ENCODE data around the gene NHERF1.

The NHERF1 gene

DNA sequence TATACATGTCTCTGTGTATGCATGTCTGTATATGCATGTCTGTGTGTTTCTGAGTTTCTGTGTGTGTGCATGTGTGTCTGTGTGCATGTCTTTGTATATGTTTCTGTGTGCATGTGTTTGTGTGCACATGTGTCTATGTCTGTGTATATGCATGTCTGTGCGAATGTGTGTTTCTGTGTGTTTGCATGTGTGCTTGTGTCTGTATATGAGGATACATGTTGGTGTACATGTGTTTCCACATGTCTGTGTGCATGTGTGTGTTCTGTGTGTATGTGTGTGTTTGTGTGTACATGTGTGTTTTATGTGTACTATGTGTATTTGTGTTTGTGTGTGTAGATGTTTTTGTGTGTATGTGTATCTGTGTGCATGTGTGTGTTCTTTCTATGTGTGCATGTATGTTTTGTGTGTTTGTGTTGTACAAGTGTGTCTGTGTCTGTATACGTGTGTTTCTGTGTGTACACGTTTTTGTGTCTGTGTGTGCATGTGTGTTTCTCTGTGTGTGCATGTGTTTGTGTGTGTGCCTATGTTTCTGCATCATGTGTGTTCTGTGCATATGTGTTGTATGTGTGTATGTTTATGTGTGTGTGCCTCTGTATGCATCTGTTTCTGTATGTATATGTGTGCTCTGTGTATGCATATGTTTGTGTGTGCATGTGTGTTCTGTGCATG is 20.3 kb upstream of the NHERF1 start:
- TF ChIP-seq, protein P1, sequence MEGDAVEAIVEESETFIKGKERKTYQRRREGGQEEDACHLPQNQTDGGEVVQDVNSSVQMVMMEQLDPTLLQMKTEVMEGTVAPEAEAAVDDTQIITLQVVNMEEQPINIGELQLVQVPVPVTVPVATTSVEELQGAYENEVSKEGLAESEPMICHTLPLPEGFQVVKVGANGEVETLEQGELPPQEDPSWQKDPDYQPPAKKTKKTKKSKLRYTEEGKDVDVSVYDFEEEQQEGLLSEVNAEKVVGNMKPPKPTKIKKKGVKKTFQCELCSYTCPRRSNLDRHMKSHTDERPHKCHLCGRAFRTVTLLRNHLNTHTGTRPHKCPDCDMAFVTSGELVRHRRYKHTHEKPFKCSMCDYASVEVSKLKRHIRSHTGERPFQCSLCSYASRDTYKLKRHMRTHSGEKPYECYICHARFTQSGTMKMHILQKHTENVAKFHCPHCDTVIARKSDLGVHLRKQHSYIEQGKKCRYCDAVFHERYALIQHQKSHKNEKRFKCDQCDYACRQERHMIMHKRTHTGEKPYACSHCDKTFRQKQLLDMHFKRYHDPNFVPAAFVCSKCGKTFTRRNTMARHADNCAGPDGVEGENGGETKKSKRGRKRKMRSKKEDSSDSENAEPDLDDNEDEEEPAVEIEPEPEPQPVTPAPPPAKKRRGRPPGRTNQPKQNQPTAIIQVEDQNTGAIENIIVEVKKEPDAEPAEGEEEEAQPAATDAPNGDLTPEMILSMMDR (IDR thresholded peaks at IDR 0.05; ENCODE audit: poor library complexity, severe bottlenecking), result no peak

DNA sequence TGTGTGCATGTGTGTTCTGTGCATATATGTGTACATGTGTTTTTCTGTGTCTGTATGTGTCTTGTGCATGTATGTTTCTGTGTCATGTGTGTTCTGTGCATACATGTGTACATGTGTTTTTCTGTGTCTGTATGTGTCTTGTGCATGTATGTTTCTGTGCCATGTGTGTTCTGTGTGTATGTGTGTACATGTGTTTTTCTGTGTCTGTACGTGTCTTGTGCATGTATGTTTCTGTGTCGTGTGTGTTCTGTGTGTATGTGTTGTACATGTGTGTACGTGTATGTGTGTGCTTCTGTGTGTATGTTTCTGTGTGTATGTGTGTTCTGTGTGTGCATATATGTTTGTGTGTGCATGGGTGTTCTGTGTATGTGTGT is 19.7 kb upstream of the NHERF1 start:
- no peak for ATAC-seq (ENCODE audit: low read depth)
- DNase-seq (ENCODE audit: low spot score), result no peak
- Histone ChIP-seq H3K27me3 (ENCODE audit: insufficient read depth, poor library complexity, severe bottlenecking) (no peaks in the 10 kb centered on the region), H3K4me3 (ENCODE audit: severe bottlenecking) (no peak overlapping the region), H3K9me3 (ENCODE audit: severe bottlenecking) (no peaks in the 10 kb centered on the region), H3K36me3 (ENCODE audit: low read depth) (no peaks in the 10 kb centered on the region), H3K4me1 (ENCODE audit: insufficient read depth, poor library complexity, severe bottlenecking) (no peaks in the 10 kb centered on the region), H3K27ac (ENCODE audit: poor library complexity, severe bottlenecking) (no peak overlapping the region)
- TF ChIP-seq, protein P1 (IDR thresholded peaks at IDR 0.05; ENCODE audit: poor library complexity, severe bottlenecking), result no peak

More for the DNA sequence above, 20.3 kb upstream of the NHERF1 start:
- no peaks in the 10 kb centered on the region for H3K27me3 ChIP-seq (ENCODE audit: insufficient read depth, poor library complexity, severe bottlenecking)
- H3K27ac ChIP-seq (ENCODE audit: poor library complexity, severe bottlenecking), result no peak overlapping the region
- ATAC-seq (ENCODE audit: low read depth), result no peak
- H3K4me1 ChIP-seq (ENCODE audit: insufficient read depth, poor library complexity, severe bottlenecking), result no peaks in the 10 kb centered on the region
- H3K36me3 ChIP-seq (ENCODE audit: low read depth), result no peaks in the 10 kb centered on the region
- no peak for DNase-seq (ENCODE audit: low spot score)
- no peaks in the 10 kb centered on the region for H3K9me3 ChIP-seq (ENCODE audit: severe bottlenecking)
- no peak overlapping the region for H3K4me3 ChIP-seq (ENCODE audit: severe bottlenecking)

DNA sequence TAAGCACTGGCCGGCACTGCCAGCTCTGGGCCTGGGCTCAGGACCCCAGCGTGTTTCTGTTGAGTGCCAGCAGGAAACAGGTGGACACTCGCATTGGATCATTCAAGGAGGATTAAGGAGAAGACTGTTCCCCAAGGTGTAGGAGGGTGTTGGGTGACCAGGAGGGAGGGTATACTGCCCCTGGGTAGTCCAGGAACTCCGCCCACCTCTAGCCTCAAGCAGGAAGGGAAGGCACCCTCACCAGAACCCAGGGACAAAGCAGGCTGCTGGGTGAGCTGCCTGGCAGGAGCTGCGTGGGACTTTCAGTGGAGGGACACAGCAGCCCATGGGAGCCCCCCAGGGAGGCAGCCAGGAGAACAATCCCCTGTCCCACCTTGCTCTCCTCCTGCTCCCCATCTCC is 19.1 kb upstream of the NHERF1 start:
- H3K4me3 ChIP-seq (ENCODE audit: severe bottlenecking), result no peak overlapping the region
- no peaks in the 10 kb centered on the region for H3K36me3 ChIP-seq (ENCODE audit: low read depth)
- ATAC-seq (ENCODE audit: low read depth), result no peak
- no peak for DNase-seq (ENCODE audit: low spot score)
- H3K4me1 ChIP-seq (ENCODE audit: insufficient read depth, poor library complexity, severe bottlenecking), result no peaks in the 10 kb centered on the region
- H3K9me3 ChIP-seq (ENCODE audit: severe bottlenecking), result no peaks in the 10 kb centered on the region
- no peak overlapping the region for H3K27ac ChIP-seq (ENCODE audit: poor library complexity, severe bottlenecking)
- TF ChIP-seq, protein P1 (IDR thresholded peaks at IDR 0.05; ENCODE audit: poor library complexity, severe bottlenecking), result no peak
- H3K27me3 ChIP-seq (ENCODE audit: insufficient read depth, poor library complexity, severe bottlenecking), result no peaks in the 10 kb centered on the region

DNA sequence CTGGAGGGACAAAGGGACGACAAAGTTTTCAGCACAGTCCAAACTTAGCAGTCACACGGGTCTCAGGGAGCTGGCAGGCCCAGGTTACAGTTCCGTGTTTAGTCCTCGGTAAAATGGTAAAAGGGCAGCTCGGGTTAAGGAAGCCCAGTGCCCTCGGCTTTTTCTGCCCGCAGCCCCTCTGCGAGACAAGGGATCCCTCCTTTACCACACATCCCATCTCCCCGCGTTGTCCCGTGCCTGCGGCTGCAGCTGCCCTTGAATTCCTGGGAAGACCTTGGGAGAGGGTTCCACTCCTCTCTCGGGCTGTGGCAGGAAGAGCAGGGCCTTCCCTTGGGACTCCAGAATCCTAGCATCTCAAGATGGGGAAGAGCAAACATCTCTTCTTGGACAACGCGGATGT is 18.6 kb upstream of the NHERF1 start:
- Histone ChIP-seq H3K27ac (ENCODE audit: poor library complexity, severe bottlenecking) (no peak overlapping the region), H3K4me1 (ENCODE audit: insufficient read depth, poor library complexity, severe bottlenecking) (no peaks in the 10 kb centered on the region), H3K9me3 (ENCODE audit: severe bottlenecking) (no peaks in the 10 kb centered on the region), H3K36me3 (ENCODE audit: low read depth) (no peaks in the 10 kb centered on the region), H3K4me3 (ENCODE audit: severe bottlenecking) (no peak overlapping the region), H3K27me3 (ENCODE audit: insufficient read depth, poor library complexity, severe bottlenecking) (no peaks in the 10 kb centered on the region)
- no peak for DNase-seq (ENCODE audit: low spot score)
- no peak for ATAC-seq (ENCODE audit: low read depth)
- TF ChIP-seq, protein P1 (IDR thresholded peaks at IDR 0.05; ENCODE audit: poor library complexity, severe bottlenecking), result no peak
